Embryonic facial prominence (tissue), 1 donor: ENCODE data around the gene CES5A.
"Not testable (repeated sequence)": the region's sequence is repeated elsewhere in the genome, so short reads cannot be mapped to it uniquely, and the experiment has no call there.

ENCODE experiments used
- DNase-seq: peaks from one replicate; pipeline ENCODE4 v3.0.0-alpha.2; 2016; ENCODE audit errors: extremely low spot score

The CES5A gene

GRCh38 chr16:55876854-55877253 is 1.7 kb upstream of the CES5A start:
- no peak for DNase-seq

- DNase-seq, result no peak
These were observed 2.1 kb downstream of the CES5A start for GRCh38 chr16:55873122-55873521.

DNA sequence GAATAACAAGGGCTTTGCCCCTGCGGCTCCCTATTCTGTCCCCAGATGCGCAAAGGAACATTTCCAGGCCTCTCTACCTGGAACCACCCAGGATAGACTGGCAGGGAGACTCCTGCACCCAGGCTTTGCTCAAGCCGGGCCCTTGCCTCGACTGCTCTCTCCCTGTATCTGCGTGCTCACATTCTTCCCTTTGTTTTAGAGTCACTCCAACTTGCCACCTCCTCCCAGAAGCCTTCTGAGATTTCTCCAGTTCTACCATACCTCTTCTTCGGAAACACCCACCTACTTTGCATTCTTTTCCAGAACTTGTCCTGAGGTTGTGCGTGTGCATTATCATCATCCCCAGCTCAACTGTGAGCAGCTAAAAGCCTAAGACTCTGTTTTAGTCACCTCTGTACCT is 3.0 kb downstream of the CES5A start:
- no peak for DNase-seq

- no peak for DNase-seq
These were observed 3.6 kb downstream of the CES5A start for GRCh38 chr16:55871411-55872038.

DNA sequence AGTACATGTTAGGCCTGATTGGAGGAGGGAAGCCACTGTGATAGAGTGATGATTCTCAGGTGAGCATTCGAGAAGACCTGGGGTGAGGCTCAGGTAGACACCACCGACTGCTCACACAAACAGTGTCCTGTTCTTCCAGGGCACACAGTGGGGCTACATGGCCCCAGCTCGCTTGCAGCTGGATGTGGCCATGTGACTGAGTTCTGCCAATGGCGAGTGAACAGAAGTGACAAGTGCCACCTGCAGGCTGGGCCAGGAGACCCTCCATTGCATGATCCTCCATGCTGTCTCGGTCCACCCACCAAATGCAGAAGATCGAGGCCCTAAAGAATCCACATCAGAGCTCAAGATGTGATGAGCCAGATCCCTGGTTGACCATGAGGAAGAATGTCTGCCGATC is 6.2 kb downstream of the CES5A start:
- no peak for DNase-seq

- no peak for DNase-seq
These were observed 7.0 kb downstream of the CES5A start for GRCh38 chr16:55868137-55868536.

DNA sequence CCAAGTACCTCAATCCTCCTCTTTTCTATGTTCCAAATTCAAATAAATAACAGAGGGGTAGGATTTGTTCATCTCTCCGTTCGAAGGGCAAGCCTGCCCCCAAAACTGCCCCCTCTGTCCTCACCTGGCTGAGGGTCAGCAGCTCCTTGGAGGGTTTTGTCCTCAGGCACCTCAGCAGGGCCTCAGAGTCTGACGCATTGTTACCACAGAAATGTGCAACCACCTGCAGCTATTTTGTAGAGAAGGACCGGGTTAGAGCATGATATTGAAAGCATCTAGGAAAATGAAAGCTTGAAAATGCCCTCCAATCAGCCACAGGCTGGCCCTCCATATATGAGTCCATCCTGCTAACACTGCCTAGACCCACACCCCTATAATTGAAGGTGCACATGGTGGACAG is 13.9 kb downstream of the CES5A start:
- DNase-seq, result no peak

DNA sequence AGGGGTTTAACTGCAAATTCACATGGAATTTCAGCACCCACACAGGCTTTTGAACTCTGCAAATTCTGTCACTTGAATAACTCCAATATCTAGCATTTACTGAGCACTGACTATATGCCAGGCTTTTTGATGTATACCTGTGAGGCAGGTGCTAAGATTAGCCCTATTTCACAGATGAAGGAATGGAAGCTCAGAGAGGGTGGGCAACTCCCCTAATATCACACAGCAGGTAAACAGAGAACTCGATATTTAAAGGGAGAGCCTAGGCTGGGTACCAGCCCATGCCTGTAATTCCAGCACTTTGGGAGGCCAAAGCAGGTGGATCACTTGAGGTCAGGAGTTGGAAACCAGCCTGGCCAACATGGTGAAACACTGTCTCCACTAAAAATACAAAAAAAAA is 17.5 kb downstream of the CES5A start:
- DNase-seq, result not testable (repeated sequence)

- peak; percentile 8 for DNase-seq
These were observed 18.2 kb downstream of the CES5A start for GRCh38 chr16:55856950-55857349.

DNA sequence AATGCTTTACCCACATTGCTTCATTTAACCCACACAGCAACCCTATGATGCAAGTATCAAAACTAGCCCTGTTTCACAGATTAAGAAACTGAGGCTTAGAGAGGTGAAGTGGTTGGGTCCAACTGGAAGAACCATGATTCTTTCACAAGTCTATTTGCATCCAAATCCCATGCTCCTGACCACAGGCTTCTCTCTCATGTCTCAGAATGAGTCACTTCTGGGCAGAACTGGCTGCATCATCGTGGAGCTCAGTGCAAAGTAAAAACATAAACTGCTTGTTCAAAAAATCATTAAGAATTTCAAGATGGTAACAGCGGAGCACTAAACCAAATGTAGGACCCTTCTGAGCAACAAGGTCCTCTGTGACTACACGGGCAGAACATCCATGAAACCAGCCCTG is 22.1 kb downstream of the CES5A start:
- no peak for DNase-seq

DNA sequence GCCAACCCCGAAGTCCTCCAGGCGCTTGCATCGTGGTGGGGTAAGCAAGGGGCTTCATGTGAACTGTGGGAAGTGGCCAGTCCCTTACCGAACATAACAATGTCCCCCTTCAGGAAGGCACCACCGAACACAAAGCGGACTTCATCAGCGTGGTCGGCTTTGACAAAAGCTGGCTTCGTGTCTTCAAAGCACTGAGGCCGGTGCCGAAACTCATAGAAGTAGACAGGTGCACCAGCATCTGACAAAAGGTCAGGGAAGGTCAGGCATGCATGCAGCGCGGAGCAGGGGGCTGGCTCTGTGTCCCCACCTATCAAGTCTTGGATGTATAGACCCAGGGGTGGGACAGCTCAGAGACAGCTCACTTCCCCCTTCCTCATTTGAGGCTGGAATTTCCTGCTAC is 25.6 kb downstream of the CES5A start:
- no peak for DNase-seq

DNA sequence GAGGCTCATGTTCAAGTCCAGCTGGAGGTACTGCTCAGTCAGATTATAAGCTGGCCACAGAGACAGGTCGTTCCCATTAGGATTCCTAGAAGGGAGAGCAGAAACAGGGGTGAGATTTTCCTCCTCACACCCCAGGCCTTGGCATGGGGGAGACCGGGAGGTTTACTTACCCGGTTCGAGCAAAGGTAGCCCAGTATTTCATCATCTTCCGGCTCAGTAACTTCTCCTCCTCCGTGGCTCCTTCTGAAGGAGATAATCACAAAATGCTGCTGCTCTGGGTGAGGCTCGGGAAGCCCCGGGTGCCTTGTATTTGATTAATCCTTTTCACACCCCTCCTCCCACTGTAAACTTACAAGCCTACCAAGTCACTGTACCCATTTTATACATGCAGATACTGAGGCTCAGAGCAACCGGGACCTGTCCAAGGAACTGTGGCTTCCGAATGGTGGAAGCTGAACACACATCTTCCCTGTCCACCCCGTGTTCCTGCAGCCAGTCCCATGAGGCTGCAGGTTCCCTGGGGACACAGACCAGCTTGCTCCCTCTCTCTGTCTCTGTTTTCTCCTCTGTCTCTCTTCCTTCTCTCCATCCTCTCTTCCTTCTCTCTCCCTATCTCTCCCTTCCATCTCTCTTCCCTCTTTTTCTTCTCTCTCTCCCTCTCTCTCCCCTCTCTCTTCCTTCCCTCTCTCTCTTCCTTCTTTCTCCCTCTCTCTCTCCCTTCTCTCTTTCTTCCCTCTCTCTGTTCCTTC is 28.4 kb downstream of the CES5A start:
- no peak for DNase-seq

DNA sequence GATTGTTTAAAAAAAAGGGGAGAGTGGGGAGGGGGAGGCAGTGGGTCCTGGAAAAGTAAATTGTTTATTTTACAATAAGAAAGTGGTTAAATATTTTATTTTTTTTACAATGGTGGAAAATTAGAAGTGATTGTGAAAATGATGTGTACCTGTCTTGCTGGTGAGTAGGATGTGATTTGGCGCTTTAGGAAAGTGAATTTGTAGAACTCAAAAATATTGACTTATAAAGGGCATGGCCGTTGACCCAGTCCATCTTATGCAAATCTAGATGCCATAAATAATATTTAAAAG is 32.1 kb downstream of the CES5A start:
- no peak for DNase-seq

DNA sequence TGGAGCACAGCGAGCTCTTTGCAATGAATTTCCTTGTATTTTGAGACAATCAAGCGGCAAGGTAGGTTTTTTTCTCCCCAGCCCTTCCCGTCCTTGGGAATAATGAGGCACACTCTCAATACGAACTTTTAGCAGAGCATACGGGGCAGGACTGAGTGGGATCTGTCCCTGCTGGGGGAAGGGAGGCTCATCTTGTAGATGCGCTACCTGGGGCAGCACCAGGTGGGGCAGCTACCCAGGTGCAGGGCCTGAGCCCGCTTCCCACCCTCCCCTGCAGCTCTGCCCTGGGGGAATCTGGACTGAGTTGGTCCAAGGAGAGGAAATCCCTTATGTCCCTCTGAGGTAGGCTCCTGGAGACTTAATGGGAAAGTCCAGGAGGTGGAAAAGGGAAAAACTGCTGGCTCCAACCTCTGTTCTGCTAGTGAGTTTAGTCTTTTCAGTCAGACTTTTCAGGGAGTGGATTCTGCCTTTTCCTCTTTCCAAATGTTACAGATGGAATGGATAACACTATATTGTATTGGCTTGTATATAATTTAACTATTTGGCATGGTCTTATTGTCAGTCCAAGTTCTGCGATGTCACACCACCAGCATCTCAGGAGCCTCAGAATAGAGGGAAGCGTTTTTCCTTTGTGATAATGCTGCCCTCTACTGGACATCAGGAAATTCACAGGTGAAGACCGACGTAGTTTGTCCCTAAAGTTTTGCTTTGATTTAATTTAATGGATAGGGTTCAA is 32.6 kb downstream of the CES5A start:
- DNase-seq, result peak; percentile 13

DNA sequence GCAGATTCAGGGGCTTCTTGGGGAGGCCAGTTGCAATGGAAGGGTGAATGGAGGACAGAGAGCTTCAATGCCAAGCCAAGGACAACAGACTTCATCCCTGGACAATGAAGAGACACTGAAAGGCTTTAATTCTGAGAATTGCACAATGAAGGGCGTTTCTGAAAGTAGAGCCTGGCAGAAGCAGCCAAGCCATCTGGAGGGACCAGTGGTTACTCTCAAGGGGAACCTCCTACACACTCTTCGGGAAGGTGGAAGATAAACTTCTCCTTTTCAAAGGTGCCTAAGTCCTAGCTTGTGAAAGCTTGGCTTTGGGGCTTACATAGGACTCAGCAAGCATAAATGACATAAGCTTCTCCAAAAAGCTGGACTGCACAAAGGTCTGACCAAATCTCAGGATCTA is 36.1 kb downstream of the CES5A start:
- no peak for DNase-seq

GRCh38 chr16:55836158-55836611 is 39.0 kb downstream of the CES5A start:
- no peak for DNase-seq

DNA sequence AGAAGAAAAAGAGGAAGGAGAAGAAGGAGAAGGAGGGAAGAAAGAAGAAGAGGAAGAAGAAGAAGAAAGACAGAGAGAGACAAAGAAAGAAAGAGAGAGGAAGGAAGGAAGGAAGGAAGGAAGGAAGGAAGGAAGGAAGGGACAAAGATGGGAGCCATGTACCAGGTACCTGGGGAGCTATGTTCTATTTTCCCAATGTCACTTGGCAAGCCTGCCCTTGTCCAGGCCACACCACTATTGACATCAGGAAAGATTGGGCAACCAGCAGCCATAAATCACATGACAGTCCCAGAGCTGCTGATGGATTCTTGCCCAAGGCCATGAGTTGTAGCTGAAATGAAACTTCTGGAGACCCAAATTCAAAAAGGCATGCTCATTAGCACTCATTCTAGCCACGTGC is 39.6 kb downstream of the CES5A start:
- DNase-seq, result no peak

- not testable (repeated sequence) for DNase-seq
These were observed 40.0 kb downstream of the CES5A start for GRCh38 chr16:55835173-55835572.

GRCh38 chr16:55834049-55834448 is 41.1 kb downstream of the CES5A start:
- DNase-seq, result no peak

DNA sequence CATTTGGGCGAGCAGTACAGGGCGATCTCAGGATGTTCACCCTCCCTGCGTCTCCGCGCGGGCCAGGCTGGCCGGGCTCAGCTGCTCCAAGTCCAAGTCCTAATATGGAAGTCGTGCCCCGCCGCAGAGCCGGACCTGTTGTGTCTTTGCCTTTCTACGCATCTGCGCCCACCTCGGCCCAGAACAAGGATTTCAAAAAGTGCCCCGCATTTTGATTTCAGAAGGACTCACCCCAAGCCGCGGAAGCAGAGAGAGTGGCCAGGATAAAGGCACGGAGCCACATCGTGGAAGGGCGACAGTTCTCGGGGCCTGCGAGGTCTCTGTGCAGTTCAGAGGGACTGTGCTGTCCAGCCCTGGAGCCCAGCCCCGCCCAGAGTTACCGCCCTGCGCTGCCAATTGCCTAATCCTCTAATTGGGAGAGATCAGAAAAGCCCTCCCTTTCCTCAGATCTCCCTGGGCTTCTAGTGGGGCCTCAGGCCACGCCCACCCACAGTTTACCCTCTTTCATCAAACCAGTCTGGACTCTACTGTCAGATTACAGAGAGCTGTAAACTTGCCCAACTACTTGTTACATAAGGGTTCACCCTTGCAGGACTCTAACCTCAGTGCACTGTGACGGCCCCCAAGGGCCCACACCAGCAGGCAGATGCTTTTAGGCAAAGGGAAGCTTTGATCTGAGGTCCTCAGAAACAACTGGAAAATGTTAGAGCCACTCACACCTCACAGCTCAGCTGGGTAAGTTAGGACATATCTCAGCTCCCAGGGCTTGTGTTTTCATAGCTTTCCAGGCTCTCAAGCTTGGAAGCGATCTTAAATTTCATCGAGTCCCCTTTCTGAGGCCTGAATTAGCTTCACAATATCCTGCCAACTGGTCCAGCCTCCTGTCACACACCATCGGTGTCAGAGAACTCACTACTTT is 42.1 kb downstream of the CES5A start, which contains the start of gene CES1:
TSS of gene CES1 (minus strand) at position 324 of the 919 bp plus-strand sequence. CDS start at position 283, 41 bp downstream.
- DNase-seq, result no peak

GRCh38 chr16:55832425-55832772 is 42.8 kb downstream of the CES5A start:
- no peak for DNase-seq
